ENCODE measurements around the gene SLC38A3. TPM values are rescaled to one million over a fixed set of nuclear protein-coding genes. Genes with fewer than 3 reads are reported as not detected.

Gene SLC38A3
- total and polyA plus RNA-seq, 2 experiments from 2014 or later: 0.36 TPM; not detected in 1

DNA sequence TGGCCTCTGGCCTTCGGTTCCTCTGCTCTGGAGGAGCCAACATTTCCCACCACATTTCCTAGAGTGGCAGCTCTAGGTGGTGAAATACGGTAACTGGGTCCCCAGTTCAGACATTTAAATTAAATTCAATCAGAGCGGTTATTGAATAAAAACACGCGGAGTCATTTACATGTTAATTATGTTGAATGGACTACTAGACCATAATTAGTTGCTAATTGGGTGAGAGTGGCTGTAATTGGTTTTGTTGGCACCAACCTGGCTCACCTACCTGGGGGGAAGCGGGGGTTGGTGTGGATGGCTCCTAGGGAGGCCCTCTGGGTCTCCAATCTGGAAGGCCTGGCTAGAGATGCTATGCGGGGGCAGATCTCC, 37.2 kb upstream of the SLC38A3 start:
- H3K79me2 ChIP-seq (ENCODE audit: insufficient read depth): no peaks in the 10 kb centered on the region
- H3K4me1 ChIP-seq (ENCODE audit: insufficient read depth): peaks cover 30% of the 10 kb centered on the region
- H2AFZ ChIP-seq: no peak overlapping the region
- H3K4me3 ChIP-seq: no peak overlapping the region
- DNase-seq: no peak
- H3F3A ChIP-seq (ENCODE audit: insufficient read depth): peaks cover 6% of the 10 kb centered on the region; the same call in 1 of the 2 replicates
- H3K36me3 ChIP-seq (ENCODE audit: low read depth): no peaks in the 10 kb centered on the region
- in situ Hi-C loops (cut with MboI): no loop called here
- no peaks in the 10 kb centered on the region for H4K20me1 ChIP-seq (ENCODE audit: insufficient read depth)
- H3K27me3 ChIP-seq (replicated peaks; ENCODE audit: insufficient read depth): no peaks in the 10 kb centered on the region
- 98% methylated on average over 7 of the region's 7 CpGs for WGBS, 2 experiments (ENCODE audit: low coverage in 1 of 2, low lambda C conversion rate in 2 of 2, missing lambda C conversion rate in 2 of 2)
- TF ChIP-seq EZH2phosphoT487 (IDR thresholded peaks at IDR 0.05; ENCODE audit: insufficient read depth, low read depth) (no peak), EZH2 (IDR thresholded peaks at IDR 0.05; ENCODE audit: insufficient read depth, poor library complexity, severe bottlenecking) (no peak)
- no peak overlapping the region for H3K27ac ChIP-seq
- no peak overlapping the region for H3K9ac ChIP-seq
- H3K9me3 ChIP-seq (ENCODE audit: low read depth): no peaks in the 10 kb centered on the region
- H3K9me2 ChIP-seq (ENCODE audit: insufficient read depth): no peaks in the 10 kb centered on the region
- H3K4me2 ChIP-seq (ENCODE audit: unreplicated experiment): no peak overlapping the region

DNA sequence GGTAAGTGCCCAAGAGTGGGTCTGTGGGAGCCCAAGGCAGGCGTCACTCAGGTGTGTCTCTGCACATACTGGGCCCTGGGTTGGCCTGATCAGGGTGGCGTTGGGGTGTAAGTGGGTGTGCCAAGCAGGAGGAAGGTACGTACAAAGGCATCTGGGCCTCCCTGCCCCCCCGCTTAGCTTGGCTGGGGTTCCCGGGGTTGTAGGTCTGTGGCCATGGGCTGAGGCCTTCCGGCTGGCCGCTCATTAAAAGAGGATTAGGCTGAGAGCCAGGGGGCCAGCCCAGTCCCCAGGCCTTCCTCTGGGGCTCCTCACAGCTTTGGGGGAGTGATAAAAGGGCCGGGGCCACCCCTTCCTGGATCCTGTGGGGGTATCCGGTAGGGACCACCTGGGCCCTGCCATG, 36.7 kb upstream of the SLC38A3 start:
- no peak for TF ChIP-seq EZH2 (IDR thresholded peaks at IDR 0.05; ENCODE audit: insufficient read depth, poor library complexity, severe bottlenecking)
- no peak for TF ChIP-seq EZH2phosphoT487 (IDR thresholded peaks at IDR 0.05; ENCODE audit: insufficient read depth, low read depth)
- H2AFZ ChIP-seq: no peak overlapping the region
- peaks cover 30% of the 10 kb centered on the region for H3K4me1 ChIP-seq (ENCODE audit: insufficient read depth)
- H3K9me2 ChIP-seq (ENCODE audit: insufficient read depth): no peaks in the 10 kb centered on the region
- H3K9me3 ChIP-seq (ENCODE audit: low read depth): no peaks in the 10 kb centered on the region
- H3K27me3 ChIP-seq (replicated peaks; ENCODE audit: insufficient read depth): no peaks in the 10 kb centered on the region
- H3K9ac ChIP-seq: no peak overlapping the region
- H3K36me3 ChIP-seq (ENCODE audit: low read depth): no peaks in the 10 kb centered on the region
- H3K4me3 ChIP-seq: no peak overlapping the region
- no peak overlapping the region for H3K27ac ChIP-seq
- in situ Hi-C loops (cut with MboI): no loop called here
- no peak for DNase-seq
- no peak overlapping the region for H3K4me2 ChIP-seq (ENCODE audit: unreplicated experiment)
- WGBS, 2 experiments (ENCODE audit: low coverage in 1 of 2, low lambda C conversion rate in 2 of 2, missing lambda C conversion rate in 2 of 2): 98% methylated on average over 9 of the region's 9 CpGs
- H3F3A ChIP-seq (ENCODE audit: insufficient read depth): peaks cover 6% of the 10 kb centered on the region; the same call in 1 of the 2 replicates
- H3K79me2 ChIP-seq (ENCODE audit: insufficient read depth): no peaks in the 10 kb centered on the region
- H4K20me1 ChIP-seq (ENCODE audit: insufficient read depth): no peaks in the 10 kb centered on the region

DNA sequence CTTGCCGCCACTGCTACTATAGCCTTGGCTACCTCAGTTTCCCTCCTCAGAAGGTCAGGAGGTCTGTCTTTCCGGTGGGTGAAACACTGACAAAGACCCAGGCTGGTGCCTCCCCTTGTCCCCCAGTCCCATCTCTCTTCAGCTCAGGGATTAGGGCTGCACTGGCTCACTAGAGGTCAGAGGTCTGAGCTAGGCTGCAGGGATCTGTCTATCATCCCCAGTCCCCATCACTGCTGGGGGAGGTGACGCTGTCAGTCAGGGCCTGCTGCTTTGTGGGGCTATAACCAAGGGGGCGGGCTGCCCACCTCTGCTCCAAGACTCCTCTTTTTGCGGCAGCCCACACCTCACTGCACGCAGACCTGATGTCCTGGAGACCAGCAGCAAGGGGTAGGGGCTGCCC, 36.3 kb upstream of the SLC38A3 start:
- no peak overlapping the region for H2AFZ ChIP-seq
- H3K9me3 ChIP-seq (ENCODE audit: low read depth): no peaks in the 10 kb centered on the region
- no peaks in the 10 kb centered on the region for H3K79me2 ChIP-seq (ENCODE audit: insufficient read depth)
- no peak overlapping the region for H3K27ac ChIP-seq
- H3K9ac ChIP-seq: no peak overlapping the region
- in situ Hi-C loops (cut with MboI): no loop called here
- no peak overlapping the region for H3K4me2 ChIP-seq (ENCODE audit: unreplicated experiment)
- H3K36me3 ChIP-seq (ENCODE audit: low read depth): no peaks in the 10 kb centered on the region
- no peak for TF ChIP-seq EZH2 (IDR thresholded peaks at IDR 0.05; ENCODE audit: insufficient read depth, poor library complexity, severe bottlenecking)
- no peak for TF ChIP-seq EZH2phosphoT487 (IDR thresholded peaks at IDR 0.05; ENCODE audit: insufficient read depth, low read depth)
- H4K20me1 ChIP-seq (ENCODE audit: insufficient read depth): no peaks in the 10 kb centered on the region
- 91 to 94% methylated on average over 6 of the region's 6 CpGs for WGBS, 2 experiments (ENCODE audit: low coverage in 1 of 2, low lambda C conversion rate in 2 of 2, missing lambda C conversion rate in 2 of 2)
- H3K4me3 ChIP-seq: no peak overlapping the region
- H3K4me1 ChIP-seq (ENCODE audit: insufficient read depth): peaks cover 27% of the 10 kb centered on the region
- H3K9me2 ChIP-seq (ENCODE audit: insufficient read depth): no peaks in the 10 kb centered on the region
- no peak for DNase-seq
- H3F3A ChIP-seq (ENCODE audit: insufficient read depth): peaks cover 6% of the 10 kb centered on the region; the same call in 1 of the 2 replicates
- no peaks in the 10 kb centered on the region for H3K27me3 ChIP-seq (replicated peaks; ENCODE audit: insufficient read depth)

DNA sequence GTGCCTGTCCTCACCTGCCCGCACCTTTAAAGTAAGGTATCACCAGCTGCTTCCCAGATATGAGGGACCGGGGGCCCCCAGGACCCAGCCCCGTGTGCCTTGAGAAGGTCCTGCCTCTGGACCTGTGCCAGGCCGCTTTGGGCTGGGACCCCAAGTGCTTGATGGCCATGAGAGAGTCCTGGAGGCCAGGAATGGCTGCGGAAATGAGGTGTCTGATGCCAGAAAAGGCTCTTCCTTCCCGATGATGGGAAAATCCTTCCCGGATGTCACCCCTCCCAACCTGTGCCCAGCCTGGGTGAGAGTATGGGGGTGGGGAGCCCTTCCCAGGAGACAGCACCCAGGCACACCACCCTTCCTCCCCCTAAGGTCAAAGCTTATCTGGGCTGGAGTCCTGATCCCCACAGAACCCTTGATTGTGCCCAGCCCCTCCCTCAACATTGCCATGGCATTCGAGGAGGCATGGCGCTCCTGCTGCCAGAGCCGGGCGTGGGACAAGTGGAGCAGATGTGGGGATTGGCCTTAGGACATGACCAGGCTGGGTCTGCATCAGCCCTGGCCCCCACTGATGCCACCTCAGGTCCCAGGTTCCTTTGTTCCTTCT, 35.7 kb upstream of the SLC38A3 start:
- H3K79me2 ChIP-seq (ENCODE audit: insufficient read depth): no peaks in the 10 kb centered on the region
- no peaks in the 10 kb centered on the region for H3K9me2 ChIP-seq (ENCODE audit: insufficient read depth)
- in situ Hi-C loops (cut with MboI): no loop called here
- H3K4me3 ChIP-seq: no peak overlapping the region
- H3K9ac ChIP-seq: no peak overlapping the region
- TF ChIP-seq EZH2phosphoT487 (IDR thresholded peaks at IDR 0.05; ENCODE audit: insufficient read depth, low read depth) (no peak), EZH2 (IDR thresholded peaks at IDR 0.05; ENCODE audit: insufficient read depth, poor library complexity, severe bottlenecking) (no peak)
- no peaks in the 10 kb centered on the region for H3K27me3 ChIP-seq (replicated peaks; ENCODE audit: insufficient read depth)
- 64 to 65% methylated on average over 11 of the region's 11 CpGs for WGBS, 2 experiments (ENCODE audit: low coverage in 1 of 2, low lambda C conversion rate in 2 of 2, missing lambda C conversion rate in 2 of 2)
- H3K4me1 ChIP-seq (ENCODE audit: insufficient read depth): peaks cover 22% of the 10 kb centered on the region
- H4K20me1 ChIP-seq (ENCODE audit: insufficient read depth): no peaks in the 10 kb centered on the region
- H3K36me3 ChIP-seq (ENCODE audit: low read depth): no peaks in the 10 kb centered on the region
- DNase-seq: no peak
- H3F3A ChIP-seq (ENCODE audit: insufficient read depth): peaks cover 6% of the 10 kb centered on the region; the same call in 1 of the 2 replicates
- no peak overlapping the region for H2AFZ ChIP-seq
- no peak overlapping the region for H3K27ac ChIP-seq
- no peak overlapping the region for H3K4me2 ChIP-seq (ENCODE audit: unreplicated experiment)
- no peaks in the 10 kb centered on the region for H3K9me3 ChIP-seq (ENCODE audit: low read depth)

All from GM23248 (cell line).